NCI-H82 (cell line): Measurements from ENCODE around the gene SPTBN1.
"Not testable (repeated sequence)": the region's sequence is repeated elsewhere in the genome, so short reads cannot be mapped to it uniquely, and the experiment has no call there.

Experiments
- DNase-seq: peaks from one replicate; lab custom pipeline; 2025; lab: John Stamatoyannopoulos, UW

SPTBN1 gene

GRCh38 chr2:54528311-54528955 lies 72.3 kb downstream of the SPTBN1 start:
- peak; percentile 68 for DNase-seq

DNA sequence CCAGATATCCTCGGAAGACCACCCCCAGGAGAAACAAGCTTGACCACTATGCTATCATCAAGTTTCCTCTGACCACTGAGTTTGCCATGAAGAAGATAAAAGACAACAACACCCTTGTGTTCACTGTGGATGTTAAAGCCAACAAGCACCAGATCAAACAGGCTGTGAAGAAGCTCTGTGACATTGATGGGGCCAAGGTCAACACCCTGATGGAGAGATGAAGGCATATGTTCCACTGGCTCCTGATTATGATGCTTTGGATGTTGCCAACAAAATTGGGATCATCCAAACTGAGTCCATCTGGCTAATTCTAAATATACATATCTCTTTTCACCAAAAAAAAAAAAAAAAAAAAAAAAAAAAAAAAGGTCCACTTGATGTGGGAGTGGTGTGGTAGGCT lies 73.4 kb downstream of the SPTBN1 start:
- not testable (repeated sequence) for DNase-seq

GRCh38 chr2:54529935-54530334 lies 73.8 kb downstream of the SPTBN1 start:
- DNase-seq = no peak

- DNase-seq = no peak
These were observed 75.4 kb downstream of the SPTBN1 start for GRCh38 chr2:54531558-54531957.

DNA sequence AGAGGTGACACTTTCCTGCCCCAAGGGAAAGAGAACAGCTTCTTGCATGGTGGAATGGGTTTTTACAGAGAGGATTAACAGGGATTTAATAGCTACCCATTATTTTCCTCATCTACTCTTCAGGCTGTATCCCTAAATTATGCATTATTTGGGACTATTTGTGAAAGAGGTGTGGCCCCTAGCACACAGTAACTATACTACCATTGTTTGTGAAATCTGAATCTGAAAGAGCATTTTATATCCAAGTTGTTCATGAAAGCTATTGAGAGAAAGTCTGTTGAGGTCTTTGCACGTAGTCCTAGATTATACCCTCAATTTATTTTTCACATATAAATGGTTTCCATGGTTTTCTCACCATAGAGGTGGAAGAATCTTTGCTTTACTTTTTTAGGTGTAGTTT lies 78.1 kb downstream of the SPTBN1 start:
- no peak for DNase-seq

GRCh38 chr2:54534625-54535024 lies 78.5 kb downstream of the SPTBN1 start:
- no peak for DNase-seq

- DNase-seq = no peak
These were observed 79.6 kb downstream of the SPTBN1 start for GRCh38 chr2:54535599-54536195.

GRCh38 chr2:54536720-54537119 lies 80.6 kb downstream of the SPTBN1 start:
- no peak for DNase-seq

DNA sequence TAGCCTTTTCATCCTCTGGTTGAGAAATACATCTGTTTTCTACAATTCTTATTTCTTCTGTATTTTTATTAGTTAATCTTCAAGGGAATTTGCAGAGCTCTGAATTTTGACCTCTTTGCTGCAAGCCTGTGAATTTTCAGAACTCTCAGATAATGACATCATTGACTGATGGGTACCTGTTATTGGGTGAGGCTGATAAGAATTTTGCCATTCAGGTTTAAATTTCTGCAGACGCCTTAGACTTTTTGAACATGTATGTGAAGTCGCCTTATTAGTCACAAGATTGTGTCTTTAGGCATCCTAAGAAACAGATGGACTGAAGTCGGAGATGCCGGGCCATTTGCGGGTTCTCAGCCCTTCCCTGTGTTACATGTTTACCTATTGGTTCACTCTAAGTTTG lies 82.4 kb downstream of the SPTBN1 start:
- no peak for DNase-seq

- no peak for DNase-seq
These were observed 83.6 kb downstream of the SPTBN1 start for GRCh38 chr2:54539683-54540082.

- no peak for DNase-seq
These were observed 84.1 kb downstream of the SPTBN1 start for GRCh38 chr2:54540194-54540593.

DNA sequence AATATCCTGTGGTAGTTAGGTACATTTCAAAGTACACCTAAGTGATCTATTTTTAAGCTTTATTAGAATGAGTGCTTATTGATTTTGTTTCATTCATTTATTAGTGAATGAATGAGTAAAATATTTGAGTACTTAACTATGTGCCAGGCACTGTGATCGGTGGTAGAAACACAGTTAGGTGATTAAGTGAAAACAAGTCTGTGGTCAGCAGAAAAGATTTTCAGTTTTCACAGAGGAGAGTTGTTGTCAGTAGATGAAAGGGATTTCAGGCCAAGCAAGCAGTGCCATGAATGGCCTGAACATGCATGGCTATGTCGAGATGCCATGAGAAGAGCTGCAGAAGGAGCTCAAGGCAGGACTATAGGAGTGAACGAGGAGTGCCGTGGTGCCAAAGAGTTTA lies 85.9 kb downstream of the SPTBN1 start:
- no peak for DNase-seq

DNA sequence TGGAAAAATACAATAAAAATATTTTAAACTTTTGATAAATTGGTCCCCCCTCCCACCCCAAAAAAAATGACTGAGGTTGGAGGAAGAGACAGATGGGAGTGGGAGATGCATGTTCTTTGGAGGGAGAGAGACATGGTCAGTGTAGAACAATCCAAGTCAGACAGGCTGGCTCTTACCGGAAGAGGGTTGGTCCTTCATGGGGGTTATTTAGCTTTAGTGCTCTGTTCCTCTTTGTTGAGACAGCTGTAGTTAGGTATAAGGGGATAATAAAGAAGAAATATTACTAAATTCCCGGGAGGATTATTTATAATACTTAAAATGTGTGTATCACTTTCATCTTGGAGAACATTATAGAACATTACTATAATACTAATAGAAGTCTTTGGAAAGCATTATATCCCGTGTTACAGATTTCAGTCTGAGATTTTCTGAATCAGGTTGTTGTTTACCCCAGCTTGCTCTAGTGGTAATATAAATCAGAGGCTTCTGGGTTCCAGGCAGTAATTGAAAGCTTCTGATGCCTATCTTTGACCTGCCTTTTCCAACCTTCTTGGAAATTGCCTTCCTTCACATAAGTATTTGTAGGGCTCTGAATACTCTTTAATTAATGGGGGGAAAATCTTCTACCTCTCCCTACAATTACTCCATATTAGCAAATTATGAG lies 87.7 kb downstream of the SPTBN1 start:
- DNase-seq = no peak

- no peak for DNase-seq
These were observed 89.7 kb downstream of the SPTBN1 start for GRCh38 chr2:54545702-54546450.

DNA sequence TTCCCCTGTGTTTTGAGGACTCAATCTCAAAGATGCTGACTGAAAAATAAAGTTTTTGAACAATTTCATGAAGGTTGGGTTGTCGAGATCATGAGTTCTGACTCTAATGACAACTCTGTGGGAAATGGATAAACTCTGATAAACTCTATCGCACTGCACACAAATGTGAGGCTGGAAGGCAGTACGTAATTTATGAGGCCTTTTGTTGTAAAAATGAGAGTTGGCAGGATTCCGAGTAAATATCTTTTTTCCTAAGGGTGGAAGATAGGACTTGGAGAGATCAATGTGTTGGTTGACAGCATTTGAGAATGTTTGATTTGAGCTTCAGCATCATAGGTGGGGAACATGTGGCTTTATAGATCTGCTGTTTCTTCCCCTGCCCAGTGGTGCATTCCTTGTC lies 90.4 kb downstream of the SPTBN1 start:
- no peak for DNase-seq

DNA sequence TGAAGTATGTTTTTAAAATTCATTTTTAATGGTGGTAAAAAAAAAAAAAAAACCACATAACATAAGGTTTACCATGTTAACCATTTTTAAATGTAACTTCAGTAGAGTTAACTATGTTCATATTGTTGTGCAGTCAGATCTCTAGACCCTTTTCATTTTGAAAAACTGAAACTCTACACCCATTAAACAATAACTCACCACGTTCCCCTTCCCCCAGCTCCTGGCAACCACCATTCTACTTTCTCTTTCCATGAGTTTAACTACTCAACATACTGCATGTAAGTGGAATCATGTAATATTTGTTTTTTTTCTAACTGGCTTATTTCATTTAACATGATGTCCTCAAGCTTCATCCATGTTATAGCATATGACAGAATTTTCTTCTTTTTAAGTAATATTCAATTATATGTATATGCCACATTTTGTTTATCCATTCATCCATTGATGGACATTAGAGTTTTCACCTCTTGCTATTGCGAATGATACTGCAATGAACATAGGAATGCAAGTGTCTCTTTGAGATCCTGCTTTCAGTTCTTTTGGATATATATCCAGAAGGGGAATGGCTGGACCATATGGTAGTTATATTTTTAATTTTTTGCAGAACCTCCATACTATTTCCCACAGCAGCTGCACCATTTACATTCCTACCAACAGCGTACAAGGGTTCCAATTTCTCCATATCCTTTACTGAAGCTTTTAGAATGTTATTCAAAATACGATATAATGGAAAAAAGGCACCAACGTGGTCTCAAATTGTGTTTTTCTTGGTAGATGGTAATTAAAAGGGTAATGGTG lies 91.0 kb downstream of the SPTBN1 start:
- DNase-seq = no peak

DNA sequence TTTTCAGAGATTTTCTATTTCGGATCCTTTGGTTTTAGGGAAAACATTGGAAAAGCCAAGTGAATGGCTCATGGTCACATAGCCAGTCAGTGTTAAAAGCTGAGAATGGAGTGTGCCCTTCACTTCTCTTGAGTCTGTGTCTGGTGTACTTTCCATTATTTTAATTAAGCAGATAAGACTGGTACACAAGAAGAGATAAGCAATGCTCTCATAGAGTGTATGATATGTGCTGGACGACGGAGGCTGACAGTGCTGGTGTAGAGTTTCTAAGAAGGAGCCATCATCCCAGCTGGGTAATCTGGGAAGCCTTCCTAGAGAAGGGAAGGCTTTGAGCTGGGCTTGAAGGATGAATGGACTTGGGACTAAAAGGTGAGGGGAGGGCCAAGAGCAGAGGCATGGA lies 93.3 kb downstream of the SPTBN1 start:
- no peak for DNase-seq

DNA sequence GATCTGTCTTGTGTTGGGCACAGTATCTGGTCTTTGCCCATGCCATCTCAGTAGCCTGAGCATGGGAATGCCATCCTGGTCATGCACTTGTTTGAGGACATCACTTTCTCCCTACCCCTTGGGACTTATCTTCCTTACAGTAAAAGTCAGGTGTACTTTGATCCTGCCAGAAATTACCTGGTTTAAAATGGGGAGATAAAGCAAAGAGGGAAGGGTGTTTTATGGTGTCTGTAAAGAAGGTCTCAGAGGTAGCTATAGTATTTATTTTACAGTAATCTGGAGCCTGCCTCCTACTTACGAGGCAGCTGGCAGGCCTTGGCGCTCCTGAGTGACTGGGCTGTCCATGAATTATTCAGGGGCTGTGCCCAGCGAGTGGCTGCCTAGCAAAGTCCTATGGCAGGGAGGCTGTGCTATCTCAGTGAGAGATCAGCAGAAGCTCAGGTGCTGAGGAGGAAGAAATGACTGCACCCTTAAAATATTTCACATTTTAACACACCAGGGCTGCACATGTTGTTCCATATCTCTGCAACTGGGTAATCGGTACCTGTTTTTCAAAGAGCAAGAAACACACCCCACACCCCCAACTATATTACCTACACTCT lies 93.9 kb downstream of the SPTBN1 start:
- DNase-seq = no peak

- no peak for DNase-seq
These were observed 94.4 kb downstream of the SPTBN1 start for GRCh38 chr2:54550547-54550946.

DNA sequence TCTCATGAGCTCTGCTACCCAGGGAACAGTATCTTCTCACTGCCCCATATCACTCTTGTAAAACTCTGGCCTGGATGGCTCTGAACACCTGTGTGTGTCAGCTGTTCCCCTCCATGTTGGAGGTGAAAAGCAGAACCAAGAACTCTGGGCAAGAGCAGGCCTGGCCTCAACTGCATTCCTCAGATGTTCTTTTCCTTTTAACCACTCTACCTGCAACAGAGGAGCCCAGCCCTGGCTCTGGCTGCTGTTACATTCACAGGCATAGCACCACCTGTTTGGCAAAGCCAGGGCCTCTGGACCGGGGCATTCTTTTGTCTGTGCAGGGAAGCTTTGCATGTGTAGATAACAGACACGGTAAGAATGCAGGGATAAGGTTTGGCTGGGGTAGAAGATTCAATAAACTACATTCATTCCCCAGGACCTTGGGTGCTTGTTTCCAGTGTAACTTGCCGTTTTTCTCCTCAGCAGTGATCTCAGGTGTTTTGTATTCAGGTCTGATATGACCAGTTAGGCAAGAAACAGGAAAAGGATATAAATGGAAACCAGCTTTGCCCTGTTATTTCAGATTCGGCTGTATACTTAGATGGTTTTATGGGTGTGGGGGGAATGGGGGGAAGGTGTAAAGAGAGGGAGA lies 95.1 kb downstream of the SPTBN1 start:
- no peak for DNase-seq

GRCh38 chr2:54553075-54553474 lies 96.9 kb downstream of the SPTBN1 start:
- DNase-seq = no peak
